GM12865 (cell line): ENCODE measurements around the gene TSR3.

Experiments used
- DNase-seq: peaks from one replicate; pipeline ENCODE4 v3.0.0; 2010; ENCODE audit warnings: low read depth
- H3K4me3 ChIP-seq: 2 replicates; pipeline ENCODE4 v1.5.1; 2011; ENCODE audit warnings: mild to moderate bottlenecking, low read depth, low read length, control low read depth
- TF ChIP-seq, protein P1 (sequence below): IDR thresholded peaks from 2 replicates; pipeline ENCODE4 v1.5.1; 2011; ENCODE audit warnings: low read length, control low read depth, low read depth, inconsistent platforms; ENCODE audit not compliant: insufficient read depth; ENCODE audit errors: missing control alignments

TSR3 gene

DNA sequence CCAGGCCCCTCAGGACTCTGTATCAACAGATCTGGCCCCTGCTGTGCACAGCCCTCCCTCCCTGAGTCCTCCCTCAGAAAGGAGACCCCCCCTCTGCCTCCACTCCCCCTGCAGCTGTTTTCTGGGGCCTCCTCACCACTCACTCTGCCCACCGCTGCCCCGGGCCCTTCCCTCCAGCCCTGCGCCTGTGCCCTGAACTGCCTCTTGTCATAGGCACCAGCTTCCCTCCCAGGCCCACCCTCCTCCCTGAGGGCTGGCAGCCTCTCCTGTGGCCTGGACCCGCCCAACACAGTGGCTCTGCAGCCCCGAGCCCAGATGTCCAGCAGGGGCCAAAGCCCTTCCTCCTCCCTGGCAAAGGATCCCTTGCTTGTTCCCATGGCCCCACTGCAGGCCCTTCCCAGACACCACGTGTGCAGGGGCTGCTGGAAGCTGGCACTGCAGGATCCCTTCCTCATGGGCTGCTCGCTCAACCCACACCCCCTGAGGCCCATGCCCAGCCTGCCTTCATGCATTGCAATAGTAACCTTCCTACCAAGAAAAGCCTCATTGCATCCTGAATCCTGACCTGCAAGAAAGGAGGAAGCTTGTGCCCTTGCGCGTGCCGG lies 25.8 kb upstream of the TSR3 start:
- H3K4me3 ChIP-seq = no peak overlapping the region
- no peak for DNase-seq
- TF ChIP-seq, protein P1, sequence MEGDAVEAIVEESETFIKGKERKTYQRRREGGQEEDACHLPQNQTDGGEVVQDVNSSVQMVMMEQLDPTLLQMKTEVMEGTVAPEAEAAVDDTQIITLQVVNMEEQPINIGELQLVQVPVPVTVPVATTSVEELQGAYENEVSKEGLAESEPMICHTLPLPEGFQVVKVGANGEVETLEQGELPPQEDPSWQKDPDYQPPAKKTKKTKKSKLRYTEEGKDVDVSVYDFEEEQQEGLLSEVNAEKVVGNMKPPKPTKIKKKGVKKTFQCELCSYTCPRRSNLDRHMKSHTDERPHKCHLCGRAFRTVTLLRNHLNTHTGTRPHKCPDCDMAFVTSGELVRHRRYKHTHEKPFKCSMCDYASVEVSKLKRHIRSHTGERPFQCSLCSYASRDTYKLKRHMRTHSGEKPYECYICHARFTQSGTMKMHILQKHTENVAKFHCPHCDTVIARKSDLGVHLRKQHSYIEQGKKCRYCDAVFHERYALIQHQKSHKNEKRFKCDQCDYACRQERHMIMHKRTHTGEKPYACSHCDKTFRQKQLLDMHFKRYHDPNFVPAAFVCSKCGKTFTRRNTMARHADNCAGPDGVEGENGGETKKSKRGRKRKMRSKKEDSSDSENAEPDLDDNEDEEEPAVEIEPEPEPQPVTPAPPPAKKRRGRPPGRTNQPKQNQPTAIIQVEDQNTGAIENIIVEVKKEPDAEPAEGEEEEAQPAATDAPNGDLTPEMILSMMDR = no peak

DNA sequence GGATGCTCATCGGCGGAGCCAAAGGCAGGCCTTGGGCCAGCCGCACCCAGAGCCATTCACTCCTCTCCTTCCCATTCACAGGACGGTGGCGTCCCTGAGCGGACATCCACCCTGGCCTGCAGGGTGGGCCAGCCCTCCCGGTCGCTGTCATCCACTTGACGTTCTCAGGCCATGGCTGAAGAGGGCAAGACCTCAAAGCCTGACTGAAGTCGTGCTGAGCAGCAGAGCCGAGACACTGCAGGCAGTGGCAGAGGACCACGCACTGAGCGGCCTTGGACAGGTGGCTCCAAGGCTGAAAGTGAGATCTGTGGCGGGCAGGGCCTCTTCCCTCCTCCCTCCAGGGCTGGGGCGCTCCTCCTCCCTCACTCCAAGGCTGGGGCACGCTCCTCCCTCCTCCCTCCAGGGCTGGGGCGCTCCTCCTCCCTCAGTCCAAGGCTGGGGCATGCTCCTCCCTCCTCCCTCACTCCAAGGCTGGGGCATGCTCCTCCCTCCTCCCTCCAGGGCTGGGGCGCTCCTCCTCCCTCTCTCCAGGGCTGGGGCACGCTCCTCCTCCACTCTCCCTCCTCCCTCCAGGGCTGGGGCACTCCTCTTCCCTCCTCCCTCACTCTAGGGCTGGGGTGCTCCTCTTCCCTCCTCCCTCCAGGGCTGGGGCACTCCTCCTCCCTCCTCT lies 24.2 kb upstream of the TSR3 start:
- no peak for DNase-seq
- TF ChIP-seq, protein P1 = no peak
- H3K4me3 ChIP-seq = no peak overlapping the region

DNA sequence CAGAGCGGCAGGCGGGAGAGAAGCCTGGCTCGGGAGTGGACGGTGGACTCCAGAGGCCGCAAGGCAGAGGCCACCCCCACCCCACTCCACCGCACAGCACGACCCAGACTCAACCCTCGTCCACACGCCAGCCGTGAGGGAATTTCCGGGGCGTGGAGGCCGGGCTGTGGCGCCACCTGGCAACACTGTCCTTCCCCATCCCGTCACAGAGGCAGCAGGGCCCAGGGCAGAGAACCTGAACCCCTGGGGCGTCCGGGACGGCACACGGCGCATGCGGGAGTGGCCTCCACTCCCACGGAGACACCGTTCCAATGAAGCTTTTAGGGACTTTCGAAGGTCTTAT lies 23.6 kb upstream of the TSR3 start:
- H3K4me3 ChIP-seq = no peak overlapping the region
- no peak for DNase-seq
- TF ChIP-seq, protein P1 = no peak

DNA sequence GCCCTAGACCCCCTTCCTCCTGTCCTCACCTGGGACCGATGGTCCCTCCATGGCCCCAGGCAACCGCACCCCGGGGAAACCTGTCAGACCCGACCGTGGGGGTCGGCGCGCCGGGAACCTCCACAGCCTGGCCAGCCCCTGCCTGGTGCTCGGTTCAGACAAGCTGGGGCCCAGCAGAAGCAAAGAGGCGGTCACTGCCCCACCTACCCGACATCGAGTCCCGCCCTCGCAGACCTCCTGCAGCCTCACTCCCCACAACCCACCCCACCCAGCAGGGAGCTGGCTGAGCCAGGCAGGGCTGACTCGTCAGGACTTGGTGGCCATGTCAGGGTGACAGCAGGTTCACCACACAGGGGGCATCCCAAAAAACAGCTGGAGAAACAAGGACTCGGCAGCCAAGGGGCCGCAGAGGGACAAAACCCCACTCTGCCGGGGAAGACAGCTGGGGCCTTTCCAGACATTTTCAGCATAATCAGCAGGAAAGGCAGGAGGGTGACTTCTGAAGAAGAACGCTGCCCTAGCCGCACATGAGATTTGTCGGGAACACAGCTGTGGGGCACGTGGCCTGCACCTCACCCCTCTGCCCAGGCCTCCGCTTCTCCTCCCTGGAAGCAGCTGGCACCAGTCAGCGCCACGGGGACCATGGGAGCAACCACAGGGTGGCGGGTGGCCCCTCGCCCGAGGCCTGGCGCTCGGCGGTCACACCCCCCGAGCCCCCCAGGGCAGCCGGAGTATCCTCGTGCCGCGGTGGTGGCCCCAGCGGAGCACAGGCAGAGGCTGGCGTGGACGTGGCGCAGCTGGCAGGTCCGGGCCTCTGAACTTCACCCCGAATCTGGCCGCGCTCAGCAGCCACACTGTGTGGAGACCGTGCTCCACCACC lies 23.0 kb upstream of the TSR3 start:
- TF ChIP-seq, protein P1 = no peak
- DNase-seq = no peak
- H3K4me3 ChIP-seq = no peak overlapping the region

DNA sequence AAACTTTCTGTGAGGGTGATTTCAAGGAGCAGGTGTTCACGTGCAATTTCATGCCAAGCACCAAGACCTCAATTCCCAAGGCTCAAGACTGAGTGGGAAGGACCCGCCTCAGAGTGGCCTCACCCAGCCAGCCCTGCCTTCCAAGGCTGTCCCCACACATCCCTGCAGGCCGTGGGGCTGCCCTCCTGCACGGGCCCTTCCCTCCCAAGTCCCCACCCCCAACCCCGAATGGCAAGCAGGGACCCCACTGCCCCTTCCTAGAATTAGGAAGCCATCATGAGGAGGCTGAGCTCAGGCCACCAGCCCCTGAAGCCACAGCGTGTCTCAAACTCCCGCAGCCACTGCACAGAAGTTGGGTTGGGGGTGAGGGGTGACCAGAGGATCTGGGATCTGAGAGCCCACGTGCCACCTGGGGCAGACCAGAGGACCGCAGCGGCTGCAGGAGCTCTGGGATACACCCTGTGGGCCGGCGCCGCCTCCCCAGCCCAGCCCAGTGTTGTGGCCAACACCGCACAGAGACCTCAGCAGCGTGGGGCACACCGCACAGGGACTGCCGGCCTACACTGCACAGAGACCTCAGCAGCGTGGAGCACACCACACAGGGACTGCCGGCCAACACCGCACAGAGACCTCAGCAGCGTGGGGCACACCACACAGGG lies 20.7 kb upstream of the TSR3 start:
- no peak overlapping the region for H3K4me3 ChIP-seq
- TF ChIP-seq, protein P1 = no peak
- DNase-seq = no peak

DNA sequence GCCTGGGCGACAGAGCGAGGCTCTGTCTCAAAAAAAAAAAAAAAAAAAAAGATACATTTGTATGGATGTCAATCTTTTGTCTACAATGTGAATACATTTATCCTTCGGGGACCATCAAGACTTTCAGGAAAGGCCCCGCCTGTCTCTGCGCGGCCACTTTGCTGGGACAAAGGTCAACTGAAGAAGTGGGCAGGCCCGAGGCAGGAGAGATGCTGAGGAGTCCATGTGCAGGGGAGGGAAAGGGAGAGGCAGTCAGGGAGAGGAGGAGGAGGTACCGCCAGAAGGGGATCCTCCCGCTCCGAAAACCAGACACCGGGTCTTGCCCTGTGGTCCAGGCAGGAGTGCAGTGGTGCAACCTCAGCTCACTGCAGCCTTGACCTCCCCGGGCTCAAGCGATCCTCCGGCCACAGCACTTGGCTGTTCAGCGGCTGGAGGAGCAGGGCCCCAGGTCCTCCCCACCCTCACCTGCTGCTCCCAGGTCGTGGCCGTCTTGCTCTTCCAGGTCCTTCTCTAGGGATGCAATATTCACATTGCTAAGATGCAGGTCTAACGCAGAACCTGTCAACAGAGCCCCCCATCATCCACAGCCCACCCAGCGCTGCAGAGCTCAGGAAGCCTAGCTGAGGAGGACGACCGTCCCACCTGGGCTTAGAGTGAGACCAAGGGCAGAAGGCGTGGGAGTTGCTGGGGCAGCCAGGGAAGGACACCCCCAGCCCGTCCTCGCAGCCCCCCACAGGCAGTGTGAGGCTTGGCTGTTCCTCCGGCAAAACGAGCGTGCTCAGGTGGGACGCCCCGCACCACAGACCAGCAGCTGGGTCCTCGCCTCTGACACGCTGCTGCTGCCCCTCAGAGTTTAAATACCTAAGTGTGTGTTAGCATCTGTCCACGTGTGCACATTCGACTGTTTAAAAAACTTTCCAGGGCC lies 19.6 kb upstream of the TSR3 start:
- no peak overlapping the region for H3K4me3 ChIP-seq
- no peak for DNase-seq
- TF ChIP-seq, protein P1 = no peak
